Measurements from ENCODE around the gene ANKRD33B. TPM values are rescaled to one million over a fixed set of nuclear protein-coding genes. Genes with fewer than 3 reads are reported as not detected.

ANKRD33B gene
- polyA plus RNA-seq, 3 donors: 0.05 TPM; not detected in 2

DNA sequence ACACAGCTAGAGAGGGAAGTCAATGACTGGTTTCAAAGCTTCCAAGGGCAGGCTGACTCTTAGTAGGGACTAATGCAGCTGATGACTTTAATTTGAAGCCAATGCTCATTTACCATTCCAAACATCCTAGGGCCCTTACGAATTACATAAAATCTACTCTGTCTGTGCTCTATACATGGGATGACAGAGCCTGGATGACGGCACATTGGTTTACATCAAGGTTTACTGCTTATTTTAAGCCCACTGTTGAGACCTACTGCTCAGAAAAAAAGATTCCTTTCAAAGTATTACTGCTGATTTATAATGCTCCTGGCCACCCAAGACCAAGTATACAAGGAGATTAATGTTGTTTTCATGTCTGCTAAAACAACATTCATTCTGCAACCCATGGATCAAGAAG lies 123.0 kb downstream of the ANKRD33B start:
- H3K27ac ChIP-seq (ENCODE audit: low read depth in 1 of 2, low read length in 2 of 2): peak overlapping the region in 1 of 2 donors; percentile 27
- H3K27ac Mint-ChIP-seq: no peak overlapping the region

DNA sequence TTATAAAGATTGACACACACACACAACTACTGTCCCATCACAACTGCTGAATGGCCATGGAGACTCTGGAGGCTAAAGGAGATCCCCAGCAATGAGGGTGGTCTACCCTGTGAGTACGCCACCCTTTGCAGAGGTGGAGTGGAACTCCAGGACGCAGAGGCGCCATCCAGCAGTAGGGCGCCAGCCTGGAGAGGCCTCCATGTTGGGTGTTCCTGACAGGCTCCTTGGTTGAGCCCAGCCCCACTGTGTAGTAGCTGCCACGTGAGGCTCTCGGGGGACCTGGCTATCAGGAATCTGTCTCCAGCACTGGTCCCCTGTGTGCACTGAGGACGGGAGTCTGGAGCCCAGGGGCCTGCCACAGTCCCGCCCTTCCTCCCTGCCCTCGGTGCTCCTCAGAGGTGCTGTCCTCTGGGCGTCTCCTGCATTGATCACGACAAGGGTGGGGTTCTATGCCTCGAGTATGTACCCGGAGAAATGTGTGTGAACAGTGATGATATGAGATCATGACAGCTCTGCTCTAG lies 124.8 kb downstream of the ANKRD33B start:
- Histone ChIP-seq H3K27ac (ENCODE audit: low read depth in 1 of 2, low read length in 2 of 2) (no peak overlapping the region), H3K4me3 (replicated peaks in 1 of 3; ENCODE audit: low read depth in 2 of 3, low read length in 3 of 3) (no peak overlapping the region), H3K36me3 (replicated peaks in 1 of 2; ENCODE audit: control insufficient read depth in 1 of 2, insufficient read depth in 2 of 2, low read length in 2 of 2) (peaks cover 7 to 53% of the 10 kb centered on the region in 2 donors), H3K79me2 (ENCODE audit: insufficient read depth, low read length) (peaks cover 51% of the 10 kb centered on the region), H3K4me1 (ENCODE audit: control insufficient read depth in 1 of 2, insufficient read depth in 2 of 2, low read length in 2 of 2) (no peaks in the 10 kb centered on the region), H3K27me3 (ENCODE audit: control insufficient read depth in 2 of 2, insufficient read depth in 2 of 2, low read length in 2 of 2) (no peaks in the 10 kb centered on the region), H3K4me2 (replicated peaks; ENCODE audit: extremely low read depth, low read length, poor library complexity, severe bottlenecking) (no peak overlapping the region), H3K9me3 (replicated peaks in 1 of 2; ENCODE audit: control insufficient read depth in 1 of 2, insufficient read depth in 1 of 2, low read length in 2 of 2) (no peaks in the 10 kb centered on the region), H2AFZ (ENCODE audit: insufficient read depth, low read depth, low read length, poor library complexity, severe bottlenecking) (no peak overlapping the region), H3K9ac (ENCODE audit: insufficient read depth, low read length, poor library complexity, severe bottlenecking) (no peak overlapping the region), H4K20me1 (ENCODE audit: insufficient read depth, low read length) (peaks cover 47% of the 10 kb centered on the region)
- Mint-ChIP-seq H3K27me3 (ENCODE audit: low read depth in 3 of 3) (peaks cover 0 to 3% (median 0%) of the 10 kb centered on the region in 3 donors), H3K4me1 (peaks cover 3% of the 10 kb centered on the region), H3K9me3 (peaks cover 0 to 3% (median 0%) of the 10 kb centered on the region in 7 donors), H3K27ac (peak overlapping the region in 3 of 7 donors; percentile 48 to 76 (median 70)), H3K4me3 (no peak overlapping the region), H3K36me3 (peaks cover 49 to 60% of the 10 kb centered on the region in 2 donors)
- WGBS (ENCODE audit: insufficient coverage): 98% methylated on average over 13 of the region's 13 CpGs
- TF ChIP-seq, protein P1, sequence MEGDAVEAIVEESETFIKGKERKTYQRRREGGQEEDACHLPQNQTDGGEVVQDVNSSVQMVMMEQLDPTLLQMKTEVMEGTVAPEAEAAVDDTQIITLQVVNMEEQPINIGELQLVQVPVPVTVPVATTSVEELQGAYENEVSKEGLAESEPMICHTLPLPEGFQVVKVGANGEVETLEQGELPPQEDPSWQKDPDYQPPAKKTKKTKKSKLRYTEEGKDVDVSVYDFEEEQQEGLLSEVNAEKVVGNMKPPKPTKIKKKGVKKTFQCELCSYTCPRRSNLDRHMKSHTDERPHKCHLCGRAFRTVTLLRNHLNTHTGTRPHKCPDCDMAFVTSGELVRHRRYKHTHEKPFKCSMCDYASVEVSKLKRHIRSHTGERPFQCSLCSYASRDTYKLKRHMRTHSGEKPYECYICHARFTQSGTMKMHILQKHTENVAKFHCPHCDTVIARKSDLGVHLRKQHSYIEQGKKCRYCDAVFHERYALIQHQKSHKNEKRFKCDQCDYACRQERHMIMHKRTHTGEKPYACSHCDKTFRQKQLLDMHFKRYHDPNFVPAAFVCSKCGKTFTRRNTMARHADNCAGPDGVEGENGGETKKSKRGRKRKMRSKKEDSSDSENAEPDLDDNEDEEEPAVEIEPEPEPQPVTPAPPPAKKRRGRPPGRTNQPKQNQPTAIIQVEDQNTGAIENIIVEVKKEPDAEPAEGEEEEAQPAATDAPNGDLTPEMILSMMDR (IDR thresholded peaks at IDR 0.05): no peak
- no peak for DNase-seq
- intact Hi-C loops (cut with micrococcal nuclease): no loop called here

More for the DNA sequence above, 123.0 kb downstream of the ANKRD33B start:
- Mint-ChIP-seq H3K4me3 (no peak overlapping the region), H3K27me3 (ENCODE audit: low read depth in 3 of 3) (peaks cover 0 to 3% (median 0%) of the 10 kb centered on the region in 3 donors), H3K36me3 (peaks cover 52 to 65% of the 10 kb centered on the region in 2 donors), H3K4me1 (peaks cover 19% of the 10 kb centered on the region), H3K9me3 (peaks cover 0 to 3% (median 0%) of the 10 kb centered on the region in 7 donors)
- no peak overlapping the region for H3K9ac ChIP-seq (ENCODE audit: insufficient read depth, low read length, poor library complexity, severe bottlenecking)
- intact Hi-C loops (cut with micrococcal nuclease): no loop called here
- H3K79me2 ChIP-seq (ENCODE audit: insufficient read depth, low read length): peaks cover 33% of the 10 kb centered on the region
- H4K20me1 ChIP-seq (ENCODE audit: insufficient read depth, low read length): peaks cover 63% of the 10 kb centered on the region
- TF ChIP-seq, protein P1 (IDR thresholded peaks at IDR 0.05): no peak
- no peak overlapping the region for H3K4me2 ChIP-seq (replicated peaks; ENCODE audit: extremely low read depth, low read length, poor library complexity, severe bottlenecking)
- H3K9me3 ChIP-seq (replicated peaks in 1 of 2; ENCODE audit: control insufficient read depth in 1 of 2, insufficient read depth in 1 of 2, low read length in 2 of 2): no peaks in the 10 kb centered on the region
- DNase-seq: no peak
- peaks cover 15% of the 10 kb centered on the region in 2 donors for H3K4me1 ChIP-seq (ENCODE audit: control insufficient read depth in 1 of 2, insufficient read depth in 2 of 2, low read length in 2 of 2)
- no peak overlapping the region for H3K4me3 ChIP-seq (replicated peaks in 1 of 3; ENCODE audit: low read depth in 2 of 3, low read length in 3 of 3)
- H3K36me3 ChIP-seq (replicated peaks in 1 of 2; ENCODE audit: control insufficient read depth in 1 of 2, insufficient read depth in 2 of 2, low read length in 2 of 2): peaks cover 14 to 48% of the 10 kb centered on the region in 2 donors
- H2AFZ ChIP-seq (ENCODE audit: insufficient read depth, low read depth, low read length, poor library complexity, severe bottlenecking): no peak overlapping the region
- 100% methylated on average over 1 of the region's 2 CpGs for WGBS (ENCODE audit: insufficient coverage)
- H3K27me3 ChIP-seq (ENCODE audit: control insufficient read depth in 2 of 2, insufficient read depth in 2 of 2, low read length in 2 of 2): no peaks in the 10 kb centered on the region

All from CD14-positive monocyte (primary cell).